HG03378 (cell line): ENCODE results near the gene KIF11.
"Not testable (repeated sequence)": the region's sequence is repeated elsewhere in the genome, so short reads cannot be mapped to it uniquely, and the experiment has no call there.

Experiments used
- ATAC-seq: cut with Tn5 transposase; IDR thresholded peaks from one replicate; pipeline ENCODE4 v1.9.1; 2021; ENCODE audit warnings: mild to moderate bottlenecking, moderate library complexity; ENCODE audit not compliant: unreplicated experiment

The KIF11 gene

DNA sequence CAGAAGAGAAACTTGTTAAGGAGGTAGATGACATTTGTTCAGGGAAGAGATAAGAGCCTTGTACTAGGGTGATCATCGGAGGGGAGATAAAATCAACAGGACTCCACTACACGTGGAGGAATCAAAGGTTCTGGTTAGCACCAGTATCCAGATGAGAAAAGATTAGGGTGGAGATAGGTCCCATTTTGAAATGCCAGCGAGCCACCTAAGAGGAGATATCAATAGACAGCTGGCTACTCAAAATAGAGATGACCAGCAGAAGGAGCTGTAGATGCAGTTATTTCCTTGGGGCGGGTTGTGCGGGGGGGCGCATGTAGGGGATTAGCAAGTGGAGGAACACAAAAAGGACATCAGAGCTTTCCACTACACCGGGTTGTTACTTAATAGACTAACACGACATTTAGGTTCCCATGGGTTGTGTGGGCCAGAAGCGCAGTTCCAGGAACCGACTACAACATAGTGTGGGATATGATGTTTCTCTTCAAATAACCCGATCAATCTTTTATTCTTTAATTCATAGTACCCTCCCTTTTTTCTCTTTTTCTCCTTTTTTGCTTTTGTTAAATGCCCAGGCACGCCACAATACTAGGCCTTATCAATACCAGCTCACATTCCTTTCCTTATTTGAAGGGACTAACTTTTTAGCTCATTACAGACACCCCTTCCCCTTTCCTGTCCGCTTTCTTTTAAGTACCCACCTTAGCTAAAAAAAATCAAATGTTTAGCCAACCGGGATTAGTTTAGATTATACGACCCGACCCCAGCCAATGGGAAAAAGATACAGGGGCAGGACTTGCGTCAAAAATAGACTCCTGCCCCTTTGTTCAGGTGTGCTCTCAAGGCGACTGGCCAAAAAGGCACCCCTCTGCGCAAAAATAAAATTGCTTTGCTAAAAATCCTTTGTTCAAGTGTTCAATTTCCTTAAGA is 2.0 kb upstream of the KIF11 start:
- ATAC-seq: peak; percentile 10

DNA sequence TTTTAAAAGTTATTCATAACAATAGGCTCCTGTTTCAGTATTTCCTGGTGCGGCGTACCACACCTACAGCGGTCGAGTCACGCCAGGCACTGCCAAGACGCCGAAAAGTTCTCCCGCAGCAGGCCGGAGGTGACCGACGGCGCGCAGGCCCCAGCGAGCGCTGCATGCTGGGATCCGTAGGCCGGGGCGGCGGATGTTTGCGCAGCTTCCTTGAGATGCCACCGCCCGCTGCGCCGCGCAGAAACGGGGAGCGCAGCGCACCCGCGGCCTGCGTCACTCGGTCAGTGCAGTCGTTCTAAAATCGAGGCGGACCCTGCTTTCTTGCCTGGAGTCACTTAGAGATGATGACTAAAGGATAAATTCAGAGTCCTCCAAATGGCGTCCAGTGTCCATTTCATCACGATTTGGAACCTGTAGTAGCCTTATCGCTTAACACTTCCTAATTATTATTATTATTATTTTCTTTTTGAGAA is 1.3 kb upstream of the KIF11 start:
- ATAC-seq: peak; percentile 58

DNA sequence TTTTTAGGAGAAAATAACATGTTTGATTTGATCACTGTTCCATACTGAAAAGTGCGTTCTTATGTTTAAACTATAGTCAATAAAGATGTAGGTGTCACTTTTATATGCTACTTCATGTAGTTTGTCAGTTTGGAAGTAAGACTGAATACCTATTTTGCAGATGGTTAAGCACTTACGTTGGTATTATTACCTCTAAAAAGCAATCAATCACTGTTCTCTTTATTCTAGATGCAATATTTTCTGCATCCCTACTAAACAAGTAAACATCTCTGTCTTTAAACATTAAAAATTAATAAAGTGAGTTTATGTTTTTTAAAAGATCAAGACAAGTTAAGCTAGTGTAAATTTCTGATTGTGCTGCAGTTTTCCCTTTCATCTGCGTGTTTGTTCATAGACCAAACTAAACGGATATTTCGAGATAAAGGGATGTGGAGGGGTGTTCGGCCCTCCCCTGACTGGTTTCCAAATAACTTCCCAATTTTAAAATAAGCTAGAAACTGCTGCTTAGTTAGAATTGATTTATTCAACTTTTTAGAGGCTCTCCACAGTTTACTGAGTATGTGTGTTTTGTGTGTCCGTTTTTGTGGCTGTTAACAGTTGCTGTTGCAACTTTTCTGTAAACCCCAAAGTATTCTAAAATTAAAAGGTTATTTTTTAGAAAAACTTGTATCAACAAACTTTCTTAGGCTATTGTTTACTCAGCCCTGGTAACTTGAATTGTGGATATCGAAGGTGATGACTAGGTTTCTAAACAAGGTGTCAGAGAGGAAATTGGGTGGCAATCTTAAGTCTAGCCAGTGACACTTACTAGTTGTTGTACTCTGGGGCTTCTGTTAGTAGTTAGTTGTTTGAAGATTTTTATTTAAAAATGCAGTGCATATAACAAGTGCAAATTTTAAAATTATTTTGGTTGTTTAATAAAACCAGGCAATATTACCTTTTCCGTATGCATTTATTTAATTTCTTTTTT is 974 bp downstream of the KIF11 start:
- no peak for ATAC-seq

DNA sequence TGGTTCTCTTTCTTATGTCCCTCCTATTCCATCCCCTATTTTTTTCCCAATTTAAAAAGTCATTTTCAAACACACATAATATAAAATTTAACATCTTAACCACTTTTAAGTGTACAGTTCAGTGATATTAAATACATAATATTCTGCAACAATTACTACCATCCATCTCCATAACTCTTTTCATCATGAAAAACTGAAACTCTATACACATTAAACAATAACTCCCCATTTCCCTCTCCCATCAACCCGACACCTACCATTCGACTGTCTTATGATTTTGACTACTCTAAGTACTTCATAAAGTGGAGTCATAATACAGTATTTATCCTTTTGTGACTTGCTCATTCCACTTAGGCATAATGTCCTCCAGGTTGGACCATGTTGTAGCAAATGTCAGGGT is 2.6 kb downstream of the KIF11 start:
- no peak for ATAC-seq

DNA sequence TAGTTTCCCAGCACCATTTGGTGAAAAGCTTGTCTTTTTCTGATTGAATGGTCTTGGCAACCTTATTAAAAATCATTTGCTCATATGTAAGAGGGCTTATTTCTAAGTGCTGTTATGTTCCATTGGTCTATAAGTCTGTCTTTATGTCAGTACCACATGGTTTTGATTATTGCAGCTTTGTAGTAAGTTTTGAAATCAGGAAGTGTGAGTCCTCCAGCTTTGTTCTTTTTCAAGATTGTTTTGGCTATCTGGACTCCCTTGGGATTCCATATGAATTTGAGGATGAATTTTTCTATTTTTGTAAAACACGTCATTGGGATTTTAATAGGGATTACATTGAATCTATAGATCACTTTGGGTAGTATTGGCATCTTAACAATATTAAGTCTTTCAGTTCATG is 5.4 kb downstream of the KIF11 start:
- ATAC-seq: no peak

DNA sequence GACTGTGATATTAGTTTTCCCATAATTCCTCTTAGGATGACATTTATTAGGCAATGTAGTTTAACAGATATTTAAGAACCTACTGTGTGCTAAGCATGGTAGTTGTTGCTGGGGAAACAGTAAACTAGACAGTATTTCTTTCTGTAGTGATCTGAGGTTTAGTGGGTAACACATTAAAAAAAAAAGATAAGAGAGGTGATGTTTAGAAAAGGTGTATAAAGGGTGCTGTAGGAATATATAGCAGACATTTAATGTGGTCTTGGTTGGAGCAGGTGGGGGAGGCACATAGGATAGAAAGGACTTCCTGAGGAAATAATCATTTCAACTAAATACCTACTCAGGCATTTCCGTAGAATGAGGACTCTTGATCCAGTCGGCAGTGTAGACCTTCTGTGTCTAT is 11.9 kb downstream of the KIF11 start:
- no peak for ATAC-seq

DNA sequence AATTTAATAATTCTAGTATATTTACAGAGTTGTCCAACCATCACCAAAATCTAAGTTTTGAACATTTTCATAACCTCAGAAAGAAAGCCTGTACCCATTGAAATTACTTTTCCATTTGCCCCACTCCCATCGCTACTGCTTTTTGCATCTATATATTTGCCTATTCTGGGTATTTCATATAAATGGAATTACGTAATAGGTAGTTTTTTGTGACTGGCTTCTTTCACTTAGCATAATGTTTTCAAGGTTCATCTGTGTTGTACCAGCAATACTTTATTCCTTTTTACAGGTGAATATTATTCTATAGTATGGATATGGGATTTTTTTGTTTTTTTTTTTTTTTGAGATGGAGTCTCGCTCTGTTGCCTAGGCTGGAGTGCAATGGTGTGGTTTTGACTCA is 22.6 kb downstream of the KIF11 start:
- no peak for ATAC-seq

DNA sequence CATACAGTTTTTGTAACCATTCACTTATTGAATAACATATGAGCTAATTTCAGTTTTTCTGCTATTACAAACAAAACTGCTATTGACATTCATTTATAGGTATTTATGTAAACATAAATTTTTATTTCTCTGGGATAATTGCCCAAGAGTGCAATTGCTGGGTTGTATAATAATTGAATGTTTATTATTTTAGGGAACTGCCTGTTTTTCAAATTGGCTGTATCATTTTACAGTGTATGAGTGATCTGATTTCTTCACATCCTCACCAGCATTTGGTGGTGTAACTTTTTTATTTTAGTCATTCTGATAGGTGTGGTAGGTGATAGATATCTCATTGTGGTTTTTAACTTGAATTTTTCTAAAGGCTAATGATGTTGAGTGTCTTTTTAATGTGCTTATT is 26.4 kb downstream of the KIF11 start:
- no peak for ATAC-seq

DNA sequence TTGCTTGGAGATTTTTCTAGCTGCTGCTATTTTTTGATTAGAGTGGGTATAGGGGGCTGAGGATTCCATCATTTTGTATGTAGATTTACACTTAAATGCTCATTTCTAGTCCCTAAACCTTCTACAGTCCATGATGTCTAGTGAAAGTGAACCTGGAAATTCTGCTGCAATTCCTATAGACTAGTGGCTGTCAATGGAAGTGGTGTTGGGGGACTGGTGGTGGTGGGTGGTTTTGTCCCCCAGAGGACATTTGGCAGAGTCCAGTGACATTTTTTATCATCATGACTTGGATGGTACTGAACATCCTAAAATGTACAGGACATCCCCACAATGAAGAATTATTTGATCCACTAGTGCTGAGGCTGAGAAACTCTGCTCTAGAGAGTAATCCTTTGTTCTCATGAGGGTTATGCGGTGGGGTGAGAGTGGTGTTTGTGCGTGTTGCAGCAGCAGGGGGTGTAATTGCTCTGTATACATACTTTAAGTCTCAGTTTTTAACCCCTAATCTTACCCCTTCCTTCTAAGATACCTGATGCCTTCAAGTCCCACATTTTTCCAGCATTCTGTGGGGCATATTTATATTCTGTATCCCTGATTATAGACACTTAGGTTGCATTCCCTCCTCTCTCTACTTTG is 35.0 kb downstream of the KIF11 start:
- ATAC-seq: no peak

DNA sequence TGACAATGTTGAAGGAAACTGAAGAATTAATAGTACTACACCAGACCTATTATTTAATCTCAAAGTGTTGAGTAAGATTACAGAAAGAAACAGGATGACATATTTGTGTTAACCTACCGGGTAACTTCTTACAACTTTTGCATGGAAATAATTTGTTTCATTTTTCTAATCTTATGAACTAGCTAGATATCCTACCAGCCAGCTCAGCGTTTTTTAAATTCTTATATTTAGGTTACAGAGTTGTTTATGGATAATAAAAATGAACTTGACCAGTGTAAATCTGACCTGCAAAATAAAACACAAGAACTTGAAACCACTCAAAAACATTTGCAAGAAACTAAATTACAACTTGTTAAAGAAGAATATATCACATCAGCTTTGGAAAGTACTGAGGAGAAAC is 37.0 kb downstream of the KIF11 start:
- ATAC-seq: no peak

DNA sequence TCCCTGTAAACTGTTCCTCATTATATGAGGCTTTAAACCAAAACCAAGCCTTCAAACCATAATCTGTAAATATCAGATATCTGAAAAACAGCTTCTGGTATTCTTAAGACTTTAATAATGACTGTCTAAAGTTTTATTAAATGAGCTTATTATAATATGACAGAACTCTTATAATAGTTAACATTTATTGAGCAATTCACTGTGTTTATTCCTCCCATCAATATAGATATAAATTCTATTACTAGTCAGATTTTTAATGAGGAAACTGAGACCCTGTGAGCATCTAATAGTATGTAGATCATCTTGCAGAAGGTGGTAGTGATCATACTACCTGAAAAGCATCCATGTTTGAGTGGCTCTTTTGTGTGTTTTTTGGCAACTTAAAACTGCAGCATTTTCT is 45.1 kb downstream of the KIF11 start:
- ATAC-seq: no peak

DNA sequence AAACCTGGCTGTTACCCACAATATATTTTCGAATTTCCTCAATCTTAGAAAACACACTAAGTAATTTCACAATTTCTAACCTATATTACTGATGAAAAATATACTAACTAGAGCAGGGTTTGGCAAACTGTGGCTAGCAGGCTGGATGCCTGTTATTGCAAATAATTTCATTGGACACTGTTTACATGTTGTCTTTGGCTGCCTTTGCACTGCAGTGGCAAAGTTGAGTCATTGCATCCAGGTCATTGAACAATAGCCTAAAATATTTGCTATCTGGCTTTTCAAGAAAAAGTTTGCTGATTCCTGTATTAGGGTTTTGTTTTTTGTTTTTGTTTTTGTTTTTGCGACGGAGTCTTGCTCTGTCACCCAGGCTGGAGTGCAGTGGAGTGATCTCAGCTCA is 47.2 kb downstream of the KIF11 start:
- ATAC-seq: no peak

DNA sequence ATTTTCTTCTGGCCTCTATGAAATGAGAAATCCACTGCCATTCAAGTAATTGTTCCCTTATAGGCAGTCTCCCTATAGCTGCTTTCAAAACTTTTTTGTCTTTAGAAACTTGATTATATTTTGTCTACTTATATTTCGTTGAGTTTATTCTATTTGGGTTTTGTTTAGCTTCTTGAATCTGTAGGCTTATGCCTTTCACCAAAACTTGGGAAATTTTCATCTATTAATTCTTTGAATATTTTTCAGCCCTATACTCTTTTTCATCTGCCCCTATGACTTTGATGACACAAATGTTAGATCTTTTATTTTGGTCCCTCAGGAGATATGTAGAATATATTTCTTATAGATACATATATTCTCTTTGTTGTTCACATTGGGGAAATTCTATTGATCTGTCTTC is 48.6 kb downstream of the KIF11 start:
- no peak for ATAC-seq

DNA sequence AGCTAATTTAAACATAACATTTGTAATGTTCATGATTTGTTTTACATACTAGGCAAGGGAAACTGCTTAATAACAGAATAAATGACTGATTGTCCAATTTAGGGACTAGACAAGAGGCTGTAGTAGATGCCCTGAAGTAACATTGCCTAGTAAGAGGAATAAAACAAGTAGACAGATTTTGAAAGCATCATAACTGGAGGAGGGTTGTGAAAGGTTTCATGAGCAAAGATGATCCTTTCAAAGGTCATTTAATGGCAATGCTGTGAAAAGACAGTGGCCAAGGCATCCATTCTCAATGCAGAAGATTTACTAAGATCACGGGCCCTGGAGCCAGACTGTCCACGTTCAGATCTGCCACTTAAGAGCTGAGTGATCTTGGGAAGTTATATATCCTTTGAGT is 52.0 kb downstream of the KIF11 start:
- ATAC-seq: no peak

DNA sequence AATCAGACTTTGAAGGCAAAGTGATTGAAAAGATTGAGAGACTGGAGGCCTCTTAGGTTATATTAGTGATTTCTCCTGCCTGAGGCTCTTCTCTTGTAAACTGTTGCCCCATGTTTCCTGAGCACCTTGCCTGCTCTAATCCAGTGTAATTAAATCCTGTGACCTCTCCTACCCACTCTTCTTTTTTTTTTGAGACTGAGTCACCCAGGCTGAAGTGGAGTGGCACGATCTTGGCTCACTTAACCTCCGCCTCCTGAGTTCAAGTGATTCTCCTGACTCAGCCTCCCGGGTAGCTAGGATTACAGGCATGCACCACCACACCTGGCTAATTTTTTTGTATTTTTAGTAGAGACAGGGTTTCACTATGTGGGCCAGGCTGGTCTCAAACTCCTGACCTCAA is 57.9 kb downstream of the KIF11 start:
- ATAC-seq: not testable (repeated sequence)

DNA sequence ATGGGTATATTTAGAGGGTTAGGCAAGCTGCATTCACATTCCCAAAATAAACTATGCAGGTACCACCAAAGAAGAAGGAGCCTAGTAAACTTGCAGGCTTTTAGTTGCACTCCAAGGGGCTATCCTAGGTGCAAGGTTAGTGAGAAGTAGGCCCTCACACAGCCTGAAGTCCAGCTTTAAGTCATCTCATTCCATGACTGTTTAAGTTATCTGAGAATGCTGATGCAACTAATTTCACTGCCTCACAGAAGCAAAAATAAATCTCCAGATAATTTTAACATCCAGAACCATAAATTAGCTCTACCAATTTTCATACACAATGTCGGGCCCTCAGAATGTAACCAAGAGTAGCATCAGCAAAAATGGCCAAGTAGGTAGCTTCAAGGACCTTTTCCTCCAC is 62.5 kb downstream of the KIF11 start:
- no peak for ATAC-seq

DNA sequence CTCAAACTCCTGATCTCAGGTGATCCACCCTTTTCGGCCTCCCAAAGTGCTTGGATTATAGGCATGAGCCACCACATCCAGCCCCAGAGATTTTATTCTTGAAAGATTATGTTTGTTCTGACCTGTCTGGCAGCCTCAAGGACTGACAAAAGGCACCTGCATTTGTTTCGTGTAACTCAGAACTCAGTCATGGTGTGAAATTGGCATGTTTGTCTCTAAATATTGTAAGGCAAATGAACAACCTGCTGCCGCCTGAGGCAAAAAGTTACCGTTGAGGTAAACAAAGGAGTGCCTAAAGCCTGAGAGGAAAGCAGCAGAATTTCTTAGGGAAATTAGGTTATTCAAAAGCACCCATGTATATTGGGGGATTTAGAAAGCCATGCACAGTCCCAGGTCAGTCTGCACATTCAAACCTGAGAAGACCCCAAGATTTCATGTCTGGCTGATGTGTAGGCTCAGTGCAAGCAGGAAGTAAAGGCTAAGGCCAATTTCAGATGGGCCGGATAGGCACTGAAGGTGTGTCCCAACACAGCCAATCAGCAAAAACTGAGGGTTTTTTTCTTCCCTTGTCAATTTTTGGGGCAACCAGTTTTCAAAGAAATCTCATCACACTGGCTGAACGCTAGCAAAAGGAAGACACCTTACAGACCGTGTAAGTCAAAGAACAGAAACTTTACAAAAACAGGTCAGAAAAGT is 63.5 kb downstream of the KIF11 start:
- no peak for ATAC-seq

DNA sequence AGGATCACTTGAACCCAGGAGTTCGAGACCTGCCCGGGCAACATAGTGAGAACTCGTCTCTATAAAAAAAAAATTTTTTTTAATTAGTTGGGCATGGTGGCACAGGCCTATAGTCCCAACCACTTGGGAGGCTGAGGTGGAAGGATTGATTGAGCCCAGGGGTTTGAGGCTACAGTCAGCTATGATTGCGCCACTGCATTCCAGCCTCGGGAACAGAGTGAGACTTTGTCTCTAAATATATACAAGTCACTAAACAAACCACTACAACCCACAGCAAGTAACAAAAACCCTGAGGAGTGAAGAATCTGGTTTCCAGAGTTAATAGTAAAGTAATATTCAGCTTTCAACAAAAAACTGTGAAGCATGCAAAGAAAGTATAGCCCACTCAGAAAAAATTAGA is 64.1 kb downstream of the KIF11 start:
- ATAC-seq: no peak

DNA sequence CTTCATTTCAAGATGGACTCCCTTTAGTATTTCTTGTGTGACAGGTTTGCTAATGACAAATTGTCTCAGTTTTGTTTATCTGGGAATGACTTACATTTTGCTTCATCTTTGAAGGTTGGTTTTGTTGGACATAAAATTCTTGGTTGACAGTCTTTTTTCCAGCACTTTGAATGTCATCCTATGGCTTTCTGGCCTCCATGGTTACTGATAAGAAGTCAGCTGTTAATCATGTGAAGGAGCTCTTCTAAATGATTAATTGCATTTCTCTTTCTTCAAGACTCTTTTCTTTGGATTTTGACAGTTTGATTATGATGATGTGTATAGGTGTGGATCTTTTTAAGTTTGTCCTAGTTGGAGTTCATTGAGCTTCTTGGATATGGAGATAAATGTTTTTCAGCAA is 69.9 kb downstream of the KIF11 start:
- no peak for ATAC-seq

DNA sequence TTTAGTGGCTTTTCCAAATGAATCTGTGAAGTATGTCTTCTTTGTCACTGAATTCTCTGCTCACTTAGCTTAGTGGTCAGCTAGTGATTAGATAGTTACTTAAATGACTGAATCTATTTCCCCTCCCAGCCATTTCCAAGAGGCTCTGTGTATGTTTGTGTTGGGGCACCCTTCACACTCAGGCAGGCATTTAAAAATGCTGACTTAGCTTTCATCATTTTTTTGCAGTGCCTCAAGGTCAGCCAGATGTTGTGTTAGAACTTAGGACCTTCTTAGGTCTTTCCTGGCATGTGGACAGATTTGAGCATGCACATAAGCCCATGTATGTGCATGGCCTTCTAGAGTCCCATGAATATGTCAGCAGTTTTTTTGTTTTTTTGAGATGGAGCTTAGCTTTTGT is 71.4 kb downstream of the KIF11 start:
- ATAC-seq: no peak

DNA sequence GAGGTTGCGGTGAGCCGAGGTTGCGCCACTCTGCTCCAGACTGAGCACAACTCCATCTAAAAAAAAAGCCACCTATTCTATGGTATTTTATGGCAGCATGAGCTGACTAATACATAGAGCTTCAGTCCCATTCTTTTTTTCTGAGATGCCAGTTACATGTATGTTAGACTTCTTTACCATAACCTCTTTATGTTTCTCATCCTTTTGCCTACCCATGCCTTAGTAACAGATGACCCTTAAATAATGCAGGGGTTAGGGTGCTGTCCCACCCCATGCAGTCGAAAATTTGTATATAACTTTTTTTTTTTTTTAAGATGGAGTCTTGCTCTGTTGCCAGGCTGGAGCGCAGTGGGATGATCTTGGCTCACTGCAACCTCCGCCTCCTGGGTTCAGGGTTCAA is 74.1 kb downstream of the KIF11 start:
- no peak for ATAC-seq
